HG02973 (cell line): Measurements from ENCODE around the gene LYPD5.
A peak's percentile ranks its signal among the peaks of the same experiment; 100 is the strongest.
"Not testable (repeated sequence)": the region's sequence is repeated elsewhere in the genome, so short reads cannot be mapped to it uniquely, and the experiment has no call there.

Experiments
- ATAC-seq: cut with Tn5 transposase; IDR thresholded peaks from one replicate; pipeline ENCODE4 v1.9.1; 2021; ENCODE audit warnings: moderate library complexity; ENCODE audit not compliant: unreplicated experiment

The LYPD5 gene

DNA sequence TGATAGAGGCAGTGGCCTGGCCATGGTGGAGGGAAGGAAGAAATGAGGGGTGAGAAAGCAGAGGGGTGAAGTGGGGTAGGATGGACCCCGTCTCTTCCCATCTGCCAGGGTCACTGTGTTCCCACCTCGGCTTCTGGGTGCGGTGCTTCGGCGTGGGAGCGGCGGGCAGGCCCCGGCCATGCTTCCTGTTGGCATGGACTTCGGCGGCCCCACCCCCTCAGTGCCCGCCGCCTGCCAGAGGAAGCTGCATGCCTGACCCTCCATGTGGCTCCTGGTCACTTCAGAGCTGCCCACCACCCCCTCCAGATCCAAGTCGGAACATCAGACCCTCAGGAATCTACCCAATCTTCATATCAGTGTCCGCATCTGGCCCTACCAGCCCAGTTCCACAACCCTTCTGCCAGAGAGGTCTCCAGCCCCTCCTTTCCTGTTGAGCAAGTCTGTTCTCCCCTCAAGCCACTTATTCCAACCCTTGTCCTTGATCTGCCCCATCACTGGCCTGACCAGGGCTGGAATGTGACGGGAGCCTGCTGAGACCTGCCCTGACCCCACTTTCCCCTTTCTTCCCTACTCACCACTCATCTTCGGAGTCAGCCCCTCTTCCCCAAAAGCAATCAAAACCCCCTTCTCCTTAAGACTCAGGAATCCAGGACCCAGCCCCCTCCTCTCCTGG, 23.0 kb downstream of the LYPD5 start:
- no peak for ATAC-seq

DNA sequence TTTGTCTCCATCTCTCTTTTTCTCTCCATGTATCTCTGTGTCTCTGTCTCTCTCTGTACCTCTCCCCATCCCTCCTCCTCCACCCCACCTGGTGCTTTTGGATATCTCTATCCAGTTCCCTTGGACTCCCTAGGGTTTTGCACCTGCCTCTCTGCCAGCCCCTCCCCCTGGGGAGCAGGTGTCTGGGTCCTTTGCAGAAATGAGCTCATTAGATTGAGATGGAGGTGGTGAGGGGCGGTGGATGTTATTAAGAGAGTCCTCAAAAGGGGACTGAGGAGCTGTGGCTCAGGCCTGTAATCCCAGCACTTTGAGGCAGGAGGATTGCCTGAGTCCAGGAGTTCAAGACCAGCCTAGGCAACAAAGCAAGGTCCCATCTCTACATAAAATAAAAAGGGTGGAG, 23.6 kb downstream of the LYPD5 start:
- no peak for ATAC-seq

DNA sequence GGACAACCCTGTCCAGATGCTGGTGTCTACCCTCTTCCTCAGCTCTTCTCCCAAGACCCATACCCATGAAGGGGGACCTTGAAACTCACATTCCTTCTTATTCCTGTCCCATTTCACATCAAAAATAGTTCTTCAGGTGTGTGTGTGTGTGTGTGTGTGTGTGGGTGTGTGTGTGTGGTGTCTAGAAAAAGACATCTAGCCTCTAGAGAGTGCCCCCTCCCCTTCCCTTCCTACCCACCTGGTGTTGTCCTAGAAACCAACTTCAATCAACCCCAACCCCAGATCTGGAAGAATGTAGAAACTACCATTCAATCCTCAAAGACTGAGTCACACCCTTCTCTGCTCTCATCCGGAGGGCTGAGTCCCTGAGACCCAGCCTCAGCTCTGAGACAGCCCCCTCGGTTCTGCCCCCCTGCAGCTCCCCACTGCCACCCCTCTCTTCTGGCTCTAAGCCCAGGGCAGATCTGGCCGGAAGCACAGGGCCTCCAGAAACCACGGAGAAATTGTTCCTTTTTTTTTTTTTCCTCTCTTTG, 25.0 kb downstream of the LYPD5 start:
- ATAC-seq: no peak

DNA sequence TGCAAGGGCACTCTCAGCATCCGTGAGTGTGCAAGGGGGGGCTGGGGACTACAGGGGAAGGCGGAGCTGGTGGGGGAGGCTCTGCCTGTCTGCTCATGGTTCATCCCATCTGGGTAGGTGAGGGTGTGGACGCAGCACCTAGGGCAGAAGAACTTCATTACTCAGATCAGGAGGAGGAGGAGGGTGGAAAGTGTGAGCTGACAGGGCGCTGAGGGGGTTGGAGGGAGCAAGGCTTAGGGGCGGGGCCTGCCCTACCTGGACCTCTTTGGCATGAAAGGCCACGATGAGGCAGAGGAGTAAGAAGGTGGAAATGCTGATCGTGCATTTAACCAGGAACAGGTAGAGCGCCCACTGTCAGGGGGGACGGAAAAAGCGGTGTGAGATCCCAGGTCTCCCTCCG, 26.0 kb downstream of the LYPD5 start:
- no peak for ATAC-seq

DNA sequence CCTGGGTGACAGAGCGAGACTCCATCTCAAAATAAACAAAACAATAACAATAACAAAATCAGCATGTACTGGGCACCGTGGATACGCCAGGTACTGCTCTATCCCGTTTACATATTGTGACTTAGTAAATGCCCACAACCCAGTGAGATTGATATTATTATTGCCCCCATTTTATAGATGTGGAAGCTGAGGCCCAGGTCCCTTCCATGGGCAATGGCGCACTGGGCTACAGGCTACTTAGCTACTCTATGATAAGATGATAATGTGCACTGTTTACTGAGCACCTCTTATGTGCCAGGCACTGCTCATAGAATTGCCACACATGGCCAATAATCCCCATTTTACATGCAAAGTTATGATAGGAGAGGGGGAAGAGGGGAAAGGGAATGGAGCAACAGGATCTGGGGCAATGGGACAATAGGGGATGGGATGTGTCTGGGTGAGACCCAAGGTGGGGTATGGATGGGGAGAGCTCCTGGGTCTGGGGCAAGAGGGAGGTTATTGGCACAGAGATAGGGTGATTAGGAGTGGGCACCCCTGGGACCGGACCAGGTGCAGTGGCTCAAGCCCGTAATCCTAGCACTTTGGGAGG, 26.9 kb downstream of the LYPD5 start:
- ATAC-seq: no peak

DNA sequence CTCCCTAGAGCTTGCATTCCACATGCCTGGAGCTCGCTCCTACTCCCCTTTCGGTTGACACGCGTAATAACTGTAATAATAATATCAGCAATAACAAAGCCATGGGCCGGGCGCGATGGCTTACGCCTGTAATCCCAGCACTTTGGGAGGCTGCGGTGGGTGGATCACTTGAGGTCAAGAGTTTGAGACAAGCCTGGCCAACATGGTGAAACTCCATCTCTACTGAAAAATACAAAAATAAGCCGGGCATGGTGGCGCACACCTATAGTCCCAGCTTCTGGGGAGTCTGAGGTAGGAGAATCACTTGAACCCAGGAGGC, 27.3 kb downstream of the LYPD5 start:
- ATAC-seq: not testable (repeated sequence)

DNA sequence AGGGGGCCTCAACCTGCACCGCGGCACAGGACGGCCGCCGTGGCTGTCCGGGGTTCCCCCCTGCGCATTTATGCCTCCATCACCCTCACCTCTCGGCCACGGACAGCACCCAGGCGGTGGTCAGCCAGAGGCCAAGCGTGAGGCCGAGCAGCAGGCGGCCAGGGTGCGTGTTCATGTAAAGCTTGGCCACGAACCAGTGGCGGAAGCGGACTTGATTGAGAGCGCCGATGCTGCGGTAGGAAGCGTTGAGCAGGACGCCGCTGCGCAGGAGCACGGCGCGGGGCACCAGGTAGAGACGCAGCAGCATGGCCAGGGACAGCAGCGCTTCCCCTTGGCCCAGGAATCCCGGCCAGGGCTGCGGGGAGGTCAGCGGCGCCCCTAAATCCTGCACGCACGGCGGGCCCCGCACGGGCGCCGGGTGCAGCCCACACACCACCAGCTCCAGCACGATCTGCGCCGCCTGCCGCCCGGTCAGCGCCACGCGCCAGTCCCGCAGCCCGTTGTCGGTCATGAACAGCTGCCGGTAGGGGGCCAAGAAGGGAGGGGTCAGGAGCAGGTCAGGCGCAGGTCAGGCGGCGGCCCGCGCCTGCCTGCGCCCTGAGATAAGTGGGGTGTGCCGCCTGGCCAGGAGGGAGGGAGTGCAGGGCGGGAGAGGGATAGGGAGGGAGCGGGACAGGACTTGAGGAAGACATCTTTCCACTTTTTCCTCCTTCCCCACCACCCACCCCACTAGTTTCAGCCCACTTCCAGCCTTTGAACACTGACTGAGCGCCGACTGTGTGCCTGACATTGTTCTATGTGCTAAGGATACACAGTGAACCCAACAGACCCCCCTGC, 27.9 kb downstream of the LYPD5 start:
- no peak for ATAC-seq

DNA sequence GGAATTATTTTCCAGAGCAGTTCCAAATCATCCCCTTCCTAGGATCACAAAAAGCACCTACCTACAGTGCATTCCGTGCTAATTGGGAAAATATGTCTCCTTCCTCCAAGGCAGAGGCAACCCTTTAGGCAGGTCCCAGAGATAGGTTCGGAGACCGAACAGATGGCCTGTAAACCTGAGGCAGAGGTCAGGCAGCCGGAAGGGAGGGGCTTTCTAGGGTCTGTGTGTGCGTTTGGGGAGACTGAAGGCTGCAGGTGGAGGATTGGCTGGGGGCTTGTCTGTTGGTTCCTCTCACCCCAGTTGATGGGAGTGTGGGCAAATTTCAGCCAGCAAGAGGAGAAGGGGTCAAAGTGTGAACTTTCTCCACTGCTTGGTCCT, 28.5 kb downstream of the LYPD5 start:
- no peak for ATAC-seq

DNA sequence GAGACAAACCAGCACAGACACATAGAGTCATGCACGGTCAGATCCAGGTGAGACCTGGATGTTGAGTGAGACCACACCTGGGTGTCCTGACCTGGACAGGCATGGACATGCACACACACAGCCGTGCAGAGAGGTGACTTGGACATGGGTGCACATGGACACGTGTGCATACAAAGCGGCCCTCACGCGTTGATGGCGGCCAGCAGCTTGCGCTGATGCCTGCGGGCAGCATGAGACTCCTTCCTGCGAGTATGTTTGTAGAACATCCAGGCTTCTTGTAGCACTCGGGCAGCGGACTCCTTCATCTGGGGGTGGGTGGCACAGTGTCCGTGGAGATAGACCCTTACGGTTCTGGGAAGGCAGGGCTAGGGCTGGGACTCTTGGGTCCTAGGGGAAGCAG, 33.0 kb downstream of the LYPD5 start:
- ATAC-seq: no peak

DNA sequence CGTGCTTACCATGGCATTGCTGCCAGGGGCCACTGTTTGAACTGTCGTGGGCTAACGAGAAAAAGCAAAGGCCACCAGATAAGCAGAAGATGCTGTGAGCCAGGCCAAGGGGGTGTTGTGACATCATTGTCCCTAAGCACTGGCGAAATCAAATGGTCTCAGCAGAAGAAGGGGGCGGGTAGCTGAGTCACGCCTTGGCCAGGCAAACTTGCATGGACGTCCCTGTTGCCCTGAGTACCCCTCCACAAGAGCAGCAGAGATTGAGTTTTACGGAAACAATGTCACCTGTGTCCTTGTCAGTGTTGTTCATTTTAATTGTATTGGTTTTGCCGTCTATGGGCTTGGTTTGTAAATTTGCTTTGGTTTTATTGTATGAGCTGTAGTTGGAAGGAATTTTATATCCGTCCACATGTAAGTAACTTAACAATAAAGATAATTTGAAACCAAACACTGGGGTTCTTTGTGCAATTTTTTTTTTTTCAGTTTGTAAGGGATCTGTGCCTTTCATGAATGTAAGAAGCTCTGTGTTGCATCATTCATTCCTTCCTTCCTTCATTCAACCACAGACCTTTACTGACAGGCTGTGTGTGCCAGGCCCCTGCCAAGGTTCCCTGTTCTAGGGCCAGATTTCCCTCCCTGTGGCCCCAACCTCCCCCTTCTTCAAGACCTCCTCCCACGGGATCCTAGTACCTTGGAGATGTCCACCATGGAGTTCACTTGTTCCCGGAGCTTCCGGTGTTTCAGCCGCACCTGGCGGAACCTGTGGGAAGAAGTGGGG, 33.8 kb downstream of the LYPD5 start:
- no peak for ATAC-seq

DNA sequence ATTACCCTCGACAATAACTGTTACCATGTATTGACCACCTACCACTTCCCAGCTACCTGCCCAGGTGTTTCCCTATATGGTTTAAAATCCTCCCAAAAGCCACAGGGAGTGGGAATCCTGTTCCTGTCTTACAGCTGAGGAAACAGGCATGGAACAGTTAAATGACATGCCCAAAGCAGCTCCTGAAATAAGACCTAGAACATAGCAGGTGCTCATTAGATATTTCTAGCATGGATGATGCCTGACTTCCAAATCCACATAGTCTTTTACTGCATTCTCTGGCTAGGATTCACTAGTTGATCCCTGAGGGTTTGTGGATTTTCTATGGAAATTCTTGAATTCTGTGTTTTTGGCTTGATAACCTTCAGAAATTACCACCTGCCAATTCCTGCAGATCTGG, 34.4 kb downstream of the LYPD5 start:
- ATAC-seq: no peak

DNA sequence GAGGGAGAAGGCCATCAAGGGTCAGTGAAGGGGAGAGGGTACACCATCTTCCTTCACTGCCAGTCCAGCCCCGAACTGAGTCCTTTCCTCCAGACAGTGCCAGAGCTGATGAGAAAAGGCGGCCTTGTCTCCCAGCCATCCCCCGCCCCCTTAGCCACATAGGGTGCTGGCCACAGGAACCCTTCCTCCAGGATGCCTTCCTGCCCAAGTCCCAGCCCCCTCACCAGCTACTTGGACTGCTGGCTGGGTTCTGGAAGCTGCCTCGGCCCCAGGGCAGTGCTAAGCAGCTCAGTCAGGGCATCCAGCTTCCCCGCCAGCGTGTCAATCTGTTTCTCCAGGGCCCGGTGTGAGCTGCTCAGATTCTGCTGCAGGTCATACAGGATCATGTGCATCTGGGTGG, 34.9 kb downstream of the LYPD5 start:
- no peak for ATAC-seq

DNA sequence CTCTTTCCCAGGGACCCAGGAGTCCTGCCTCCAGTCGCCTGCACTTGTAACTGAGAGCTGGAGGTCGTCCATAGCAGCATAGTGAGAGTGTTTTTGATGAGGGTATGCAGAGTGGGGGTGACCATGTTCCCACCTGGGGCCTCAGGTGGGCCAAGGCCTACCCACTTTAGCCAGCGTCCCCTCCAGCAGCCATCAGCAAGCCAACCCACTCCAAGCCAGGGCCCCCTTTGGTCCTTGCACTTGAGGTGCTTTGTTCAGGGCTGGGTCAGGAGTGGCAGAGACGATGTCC, 35.5 kb downstream of the LYPD5 start:
- ATAC-seq: no peak

DNA sequence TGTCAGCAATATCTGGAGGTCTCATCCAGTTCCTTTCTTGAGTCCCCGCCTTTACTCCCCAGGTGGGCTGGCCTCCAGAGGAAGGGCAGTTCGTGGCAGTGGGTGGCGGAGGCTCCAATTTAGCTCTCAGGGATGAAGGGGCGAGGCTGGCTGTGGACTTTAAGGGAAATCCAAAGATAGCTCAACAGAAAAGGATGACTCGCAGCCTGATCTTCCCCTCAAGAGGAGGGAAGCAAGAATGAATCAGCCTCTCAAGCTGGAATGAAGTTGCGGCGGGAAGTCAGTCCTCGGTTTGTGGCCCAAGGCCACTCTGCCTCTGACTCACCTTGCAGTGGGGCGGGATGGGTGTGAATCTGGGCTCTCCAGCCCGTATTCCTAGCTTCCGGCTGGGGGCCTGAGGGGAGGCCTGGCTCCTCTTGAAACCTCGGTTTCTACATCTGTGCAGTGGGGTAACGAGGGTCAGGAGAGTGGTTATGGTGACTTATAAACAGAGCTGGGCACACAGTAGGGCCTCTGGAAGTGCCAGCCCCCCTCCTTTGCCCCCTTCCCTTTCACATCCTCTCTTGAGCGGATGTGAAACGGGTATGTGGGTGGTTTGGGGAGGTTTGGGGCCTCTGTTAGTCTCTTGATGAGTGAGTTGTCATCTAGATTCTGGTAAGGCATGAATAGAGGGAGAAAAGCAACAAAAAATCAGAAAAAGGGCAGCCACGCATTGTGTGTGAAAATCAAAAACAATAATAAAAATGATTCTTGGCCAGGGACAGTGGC, 37.0 kb downstream of the LYPD5 start:
- peak; percentile 55 for ATAC-seq

DNA sequence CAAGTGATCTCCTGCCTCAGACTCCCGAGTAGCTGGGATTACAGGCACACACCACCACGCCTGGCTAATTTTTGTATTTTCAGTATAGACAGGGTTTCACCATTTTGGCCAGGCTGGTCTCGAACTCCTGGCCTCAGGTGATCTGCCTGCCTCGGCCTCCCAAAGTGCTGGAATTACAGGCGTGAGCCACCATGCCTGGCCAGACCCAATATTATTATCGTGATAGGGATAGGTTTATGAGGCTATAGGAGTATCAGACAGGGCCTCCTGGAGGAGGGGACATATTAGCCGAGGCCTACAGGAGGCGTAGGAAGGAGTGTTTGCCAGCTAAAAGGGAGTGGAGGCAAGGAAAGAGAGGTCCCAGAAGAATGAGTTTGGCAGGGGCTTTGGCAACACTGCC, 37.6 kb downstream of the LYPD5 start:
- ATAC-seq: not testable (repeated sequence)

DNA sequence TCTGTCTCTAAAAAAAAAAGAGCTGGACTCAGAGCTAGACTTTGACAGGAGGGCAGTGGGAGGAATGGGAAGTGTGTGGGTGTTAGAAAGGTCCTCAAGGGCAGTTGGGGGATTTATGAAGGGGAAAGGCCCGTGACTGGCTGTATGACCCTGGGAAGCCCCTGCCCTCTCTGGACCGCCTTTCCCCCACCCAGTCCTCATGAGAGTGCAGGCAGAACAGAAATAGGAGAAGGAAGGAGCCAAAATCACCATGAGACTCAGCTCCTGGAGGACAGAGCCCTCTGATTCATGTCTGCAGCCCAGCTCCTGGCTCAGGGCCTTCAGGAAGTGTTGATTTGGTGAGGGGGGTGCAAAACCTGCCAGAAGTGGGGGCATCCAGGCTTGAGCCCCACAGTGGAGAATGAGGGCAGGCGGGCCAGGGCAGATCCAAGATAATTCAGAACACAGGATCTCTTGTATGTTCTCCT, 38.7 kb downstream of the LYPD5 start:
- ATAC-seq: no peak

DNA sequence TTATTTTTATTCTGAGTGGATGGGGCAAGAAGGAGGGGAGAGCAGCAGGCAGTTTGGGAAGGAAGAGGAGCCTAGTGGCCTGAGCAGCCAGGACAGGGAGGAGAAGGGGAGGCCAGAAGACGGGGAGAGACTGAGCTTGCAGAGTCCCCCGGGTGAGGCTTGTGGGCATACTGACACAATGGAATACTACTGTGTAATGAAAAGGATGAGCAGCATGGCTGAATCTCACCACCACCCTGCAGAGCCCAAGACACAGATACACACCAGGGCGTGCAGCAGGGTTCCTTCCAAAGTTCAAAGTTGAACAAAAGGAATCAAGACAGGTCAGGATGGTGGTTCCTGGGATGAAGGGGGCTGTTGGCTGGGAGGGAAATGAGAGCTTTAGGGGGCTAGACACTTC, 39.4 kb downstream of the LYPD5 start:
- ATAC-seq: no peak

DNA sequence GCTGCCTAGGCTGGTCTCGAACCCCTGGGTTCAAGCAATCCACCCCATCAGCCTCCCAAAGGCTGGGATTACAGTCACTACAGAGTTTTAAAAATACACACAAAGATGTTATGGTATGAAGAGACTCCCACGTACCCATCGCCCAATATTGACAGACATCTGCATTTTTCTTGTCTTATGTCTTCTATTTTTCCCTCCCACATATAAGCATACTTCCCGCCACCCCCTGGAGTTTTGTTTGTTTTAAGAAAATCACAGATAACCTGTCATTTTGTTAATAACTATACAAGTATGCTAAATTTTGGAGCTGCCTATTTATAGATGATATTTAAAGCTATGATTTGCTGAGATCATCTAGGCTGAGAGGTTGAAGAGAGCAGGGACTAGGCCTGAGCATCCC, 41.3 kb downstream of the LYPD5 start:
- no peak for ATAC-seq

DNA sequence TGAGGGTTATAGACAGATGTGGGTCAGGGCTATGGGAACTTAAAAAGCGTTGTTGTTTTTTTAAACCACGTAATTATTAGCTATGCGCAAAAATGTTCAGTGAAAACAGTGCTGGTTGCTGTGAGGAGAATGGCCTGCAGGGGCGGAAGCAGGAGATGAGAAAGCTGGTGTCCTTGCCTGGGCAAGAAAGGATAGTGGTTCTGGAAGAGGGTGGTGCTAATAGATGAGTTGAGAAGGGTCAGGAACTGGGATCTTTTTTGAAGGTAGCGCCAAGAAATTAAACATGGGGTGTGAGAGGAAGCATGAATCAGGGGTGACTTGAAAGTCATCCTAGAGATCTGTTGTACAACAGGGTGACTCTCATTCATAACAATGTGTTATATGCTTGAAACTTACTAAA, 42.7 kb downstream of the LYPD5 start:
- no peak for ATAC-seq

DNA sequence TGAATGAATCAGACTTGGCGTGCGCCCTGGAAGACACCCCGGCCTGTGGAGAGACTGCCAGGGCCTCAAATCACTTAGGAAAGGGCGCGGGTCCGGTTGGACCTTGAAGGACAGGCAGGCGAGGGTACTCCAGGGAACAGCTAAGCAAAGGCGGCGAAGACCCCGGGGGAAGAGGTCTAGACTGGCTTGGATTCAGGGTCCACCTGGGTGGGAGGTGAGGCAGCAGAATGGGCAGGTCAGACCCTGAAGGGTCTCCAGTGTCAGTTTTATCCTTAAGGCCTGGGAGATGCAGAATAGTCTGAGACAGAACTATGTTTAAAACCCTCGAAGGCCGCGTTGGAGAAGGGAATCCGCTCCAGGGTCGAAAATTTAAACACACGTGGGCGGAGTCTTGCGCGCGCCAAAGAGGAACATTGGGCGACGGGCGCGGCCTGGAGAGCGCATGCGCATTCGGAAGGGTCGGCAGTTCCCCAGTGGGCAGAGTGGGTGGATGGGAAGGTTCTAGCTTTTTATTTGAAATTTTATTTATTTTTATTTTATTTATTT, 46.9 kb downstream of the LYPD5 start:
- ATAC-seq: no peak
